DND-41 (cell line): ENCODE results near the gene IGFBP6.

Experiments used
- EZH2 ChIP-seq: IDR thresholded peaks from 3 replicates; pipeline ENCODE4 v1.6.1; 2012; ENCODE audit warnings: borderline replicate concordance, low read depth, mild to moderate bottlenecking, moderate library complexity, low read length, inconsistent platforms; ENCODE audit not compliant: severe bottlenecking
- TF ChIP-seq, protein P1 (sequence below): IDR thresholded peaks from 2 replicates; pipeline ENCODE4 v1.5.1; 2012; ENCODE audit warnings: borderline replicate concordance, low read length, moderate library complexity, mild to moderate bottlenecking; ENCODE audit not compliant: poor library complexity, severe bottlenecking; ENCODE audit errors: extremely low read depth

GRCh38 chr12:53096089-53096741 is 1.3 kb upstream of the IGFBP6 start:
- TF ChIP-seq, protein P1, sequence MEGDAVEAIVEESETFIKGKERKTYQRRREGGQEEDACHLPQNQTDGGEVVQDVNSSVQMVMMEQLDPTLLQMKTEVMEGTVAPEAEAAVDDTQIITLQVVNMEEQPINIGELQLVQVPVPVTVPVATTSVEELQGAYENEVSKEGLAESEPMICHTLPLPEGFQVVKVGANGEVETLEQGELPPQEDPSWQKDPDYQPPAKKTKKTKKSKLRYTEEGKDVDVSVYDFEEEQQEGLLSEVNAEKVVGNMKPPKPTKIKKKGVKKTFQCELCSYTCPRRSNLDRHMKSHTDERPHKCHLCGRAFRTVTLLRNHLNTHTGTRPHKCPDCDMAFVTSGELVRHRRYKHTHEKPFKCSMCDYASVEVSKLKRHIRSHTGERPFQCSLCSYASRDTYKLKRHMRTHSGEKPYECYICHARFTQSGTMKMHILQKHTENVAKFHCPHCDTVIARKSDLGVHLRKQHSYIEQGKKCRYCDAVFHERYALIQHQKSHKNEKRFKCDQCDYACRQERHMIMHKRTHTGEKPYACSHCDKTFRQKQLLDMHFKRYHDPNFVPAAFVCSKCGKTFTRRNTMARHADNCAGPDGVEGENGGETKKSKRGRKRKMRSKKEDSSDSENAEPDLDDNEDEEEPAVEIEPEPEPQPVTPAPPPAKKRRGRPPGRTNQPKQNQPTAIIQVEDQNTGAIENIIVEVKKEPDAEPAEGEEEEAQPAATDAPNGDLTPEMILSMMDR = no peak
- TF ChIP-seq EZH2 = peak; percentile 30
